HTR-8/SVneo (cell line): ENCODE data around the gene RIIAD1.
"Not testable (repeated sequence)": the region's sequence is repeated elsewhere in the genome, so short reads cannot be mapped to it uniquely, and the experiment has no call there.

Source experiments
- DNase-seq: peaks from one replicate; pipeline ENCODE4 v3.0.0; 2011; ENCODE audit warnings: low spot score, mixed read lengths; ENCODE audit not compliant: insufficient read length
- FAIRE-seq: peaks from 2 replicates; lab custom pipeline; 2011; peaks lifted over from hg19 to GRCh38; lab: Jason Lieb, UNC

RIIAD1 gene, protein sequence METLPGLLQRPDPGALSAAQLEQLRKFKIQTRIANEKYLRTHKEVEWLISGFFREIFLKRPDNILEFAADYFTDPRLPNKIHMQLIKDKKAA

DNA sequence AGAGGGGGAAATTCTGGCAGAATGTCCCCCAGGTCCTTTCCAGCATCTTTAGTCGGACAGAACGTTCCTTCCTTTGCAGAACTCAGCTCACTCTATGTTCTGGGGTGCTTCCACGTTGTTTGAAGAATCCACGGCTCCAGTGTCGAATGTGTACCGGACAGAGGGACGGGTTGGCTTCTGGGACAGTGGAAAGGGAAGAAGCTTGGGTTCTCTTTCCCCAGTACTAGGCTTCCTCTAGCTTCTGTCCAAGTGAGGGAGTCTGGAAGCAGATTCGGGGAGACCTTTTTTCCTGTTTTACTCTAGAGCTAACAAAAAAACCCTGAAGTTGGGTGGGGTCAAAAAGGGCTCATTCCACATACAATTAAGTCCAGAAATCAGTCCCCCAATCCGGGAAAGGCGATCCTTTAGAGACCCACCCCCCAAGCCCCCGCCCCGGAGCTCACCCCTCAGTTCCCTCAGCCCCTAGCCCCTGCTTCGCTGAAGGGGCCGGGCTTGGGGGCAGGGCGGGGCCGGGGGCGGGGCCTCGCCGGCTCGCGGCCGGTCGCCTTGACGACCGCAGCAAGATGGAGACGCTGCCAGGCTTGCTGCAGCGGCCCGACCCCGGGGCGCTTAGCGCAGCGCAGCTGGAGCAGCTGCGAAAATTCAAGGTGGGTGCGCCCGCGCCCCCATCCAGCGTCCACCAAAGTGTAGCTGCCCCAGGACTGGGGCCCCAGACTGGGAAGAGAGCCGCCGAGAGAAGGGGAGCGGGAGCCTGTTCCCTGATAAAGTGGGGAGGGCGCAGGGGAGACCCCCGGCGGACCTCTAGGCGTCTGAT, at the start of gene RIIAD1:
TSS of gene RIIAD1 (plus strand) at position 549 of the 814 bp plus-strand sequence. CDS start at position 564, 15 bp downstream.
- FAIRE-seq, result no peak
- peak; percentile 28 for DNase-seq

DNA sequence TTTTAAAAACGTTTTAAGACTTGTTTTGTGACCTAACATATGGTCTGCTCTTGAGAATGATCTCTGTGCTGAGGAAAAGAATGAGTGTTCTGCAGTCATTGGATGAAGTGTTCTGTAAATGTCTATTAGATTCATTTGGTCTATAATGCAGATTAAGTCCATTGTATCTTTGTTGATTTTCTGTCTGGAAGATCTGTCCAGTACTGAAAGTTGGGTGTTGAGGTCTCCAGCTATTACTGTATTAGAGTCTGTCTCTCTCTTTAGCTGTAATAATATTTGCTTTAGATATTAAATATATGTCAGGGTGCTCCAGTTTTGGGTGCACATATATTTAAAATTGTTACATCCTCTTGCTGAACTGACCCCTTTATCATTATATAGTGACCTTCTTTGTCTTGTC, 47.9 kb upstream of the RIIAD1 start:
- no peak for DNase-seq

DNA sequence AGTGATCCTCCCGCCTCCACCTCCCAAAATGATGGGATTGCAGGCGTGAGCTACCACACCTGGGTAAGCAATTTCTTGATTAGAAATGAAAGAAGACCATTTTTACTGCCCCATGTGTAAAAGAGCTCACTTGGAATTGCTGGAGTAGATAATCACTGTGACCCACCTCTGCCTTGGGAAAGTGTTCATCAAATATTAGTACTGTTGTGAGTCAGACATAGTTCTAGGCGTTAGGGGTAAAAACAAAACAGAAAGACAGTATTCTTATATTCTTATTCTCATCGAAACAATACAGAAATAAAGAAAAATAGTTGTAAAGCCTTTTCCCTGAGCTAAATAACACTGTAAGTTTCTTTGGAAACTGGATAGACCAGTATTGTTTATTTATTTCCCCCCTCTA, 40.9 kb upstream of the RIIAD1 start:
- no peak for DNase-seq
- no peak for FAIRE-seq

More for the DNA sequence above, 47.9 kb upstream of the RIIAD1 start:
- FAIRE-seq, result no peak

- DNase-seq, result peak; percentile 76
- FAIRE-seq, result no peak
Measured at GRCh38 chr1:151680826-151681225, 40.5 kb upstream of the RIIAD1 start.

DNA sequence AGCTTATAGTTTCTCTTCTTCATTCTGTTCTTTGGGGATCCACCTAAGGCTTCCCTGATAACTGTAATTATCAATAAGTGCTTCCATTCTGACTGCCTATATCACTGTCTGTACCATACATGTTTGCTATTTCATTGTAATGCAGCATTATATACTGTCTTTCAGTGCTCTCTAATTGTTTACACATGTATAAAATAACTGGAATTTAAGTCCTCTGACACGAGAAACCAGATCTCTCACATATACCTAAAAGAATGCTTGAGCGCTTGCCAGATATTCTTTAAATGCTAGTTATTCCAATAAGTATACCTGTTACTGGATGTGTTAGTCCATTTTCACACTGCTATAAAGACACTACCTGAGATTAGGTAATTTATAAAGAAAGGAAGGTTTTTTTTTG, 39.4 kb upstream of the RIIAD1 start:
- no peak for FAIRE-seq
- DNase-seq, result no peak

GRCh38 chr1:151682901-151683300, 38.4 kb upstream of the RIIAD1 start:
- not testable (repeated sequence) for FAIRE-seq, DNase-seq

DNA sequence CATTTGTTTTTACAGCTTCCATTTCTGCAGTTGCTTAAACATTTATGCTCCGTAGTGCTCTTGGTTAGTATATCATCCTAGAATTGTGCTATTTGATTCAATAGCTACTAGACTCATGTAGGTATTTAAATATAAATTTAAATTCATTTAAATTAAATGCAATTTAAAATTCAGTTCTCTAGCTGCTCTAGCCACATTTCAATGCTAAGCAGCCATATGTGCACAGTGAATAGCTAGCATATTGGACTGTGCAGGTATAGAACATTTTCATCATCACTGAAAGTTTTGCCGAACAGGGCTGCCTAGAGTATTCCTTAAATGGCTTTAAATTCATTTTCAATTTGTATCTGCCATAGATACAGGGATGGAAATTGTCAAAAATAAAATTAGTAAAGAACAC, 37.2 kb upstream of the RIIAD1 start:
- DNase-seq (no peak), FAIRE-seq (no peak)

- no peak for DNase-seq
- no peak for FAIRE-seq
Measured at GRCh38 chr1:151686561-151686960, 34.8 kb upstream of the RIIAD1 start.

- no peak for DNase-seq
- no peak for FAIRE-seq
Measured at GRCh38 chr1:151689494-151689893, 31.8 kb upstream of the RIIAD1 start.

- no peak for FAIRE-seq
Measured at GRCh38 chr1:151692226-151692625, 29.1 kb upstream of the RIIAD1 start.

GRCh38 chr1:151693057-151693651, 28.2 kb upstream of the RIIAD1 start:
- FAIRE-seq, result no peak
- DNase-seq, result peak; percentile 27

More at GRCh38 chr1:151692226-151692625, 29.1 kb upstream of the RIIAD1 start:
- no peak for DNase-seq

GRCh38 chr1:151701515-151701914, 19.8 kb upstream of the RIIAD1 start:
- FAIRE-seq, result no peak
- no peak for DNase-seq

DNA sequence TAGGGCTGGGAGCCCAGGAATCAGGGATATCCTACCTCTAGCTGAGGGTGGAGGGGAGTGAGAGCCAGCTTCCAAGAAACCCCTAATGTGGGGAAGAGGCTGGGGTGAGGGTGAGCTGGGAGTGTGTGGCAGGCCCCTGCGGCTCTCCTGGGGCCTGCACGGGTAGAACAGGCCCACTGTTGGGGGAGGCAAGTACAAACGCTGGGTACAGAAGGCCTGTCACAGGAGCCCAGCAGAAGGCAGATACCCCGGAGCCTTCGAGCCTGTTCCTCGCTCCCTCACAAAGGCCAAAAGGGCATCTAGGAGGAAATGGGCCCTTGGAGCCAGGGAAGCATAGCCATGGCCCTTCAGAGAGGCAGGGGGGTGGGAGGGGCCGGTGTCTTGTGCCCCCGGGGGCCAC, 18.4 kb upstream of the RIIAD1 start:
- no peak for FAIRE-seq
- DNase-seq, result no peak

DNA sequence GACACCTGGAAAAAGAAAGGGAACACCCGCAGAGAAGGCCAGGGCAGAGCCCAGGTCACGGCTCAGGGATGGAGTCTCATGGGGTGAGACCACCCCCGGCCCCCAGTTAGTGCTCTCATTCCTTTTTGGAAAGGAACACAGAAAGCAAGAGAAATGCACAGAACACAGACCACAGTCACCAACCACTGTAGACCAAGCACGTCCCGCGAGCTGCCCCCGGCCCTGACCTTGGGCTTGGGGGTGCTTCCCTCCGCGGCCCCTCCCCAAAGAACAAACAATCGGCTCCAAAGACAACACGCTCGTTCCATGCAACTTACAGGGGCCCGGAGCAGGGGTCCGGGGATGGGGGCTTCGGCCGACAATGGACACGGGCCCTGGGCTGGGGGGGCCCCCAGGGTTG, 17.5 kb upstream of the RIIAD1 start:
- DNase-seq (no peak), FAIRE-seq (no peak)

DNA sequence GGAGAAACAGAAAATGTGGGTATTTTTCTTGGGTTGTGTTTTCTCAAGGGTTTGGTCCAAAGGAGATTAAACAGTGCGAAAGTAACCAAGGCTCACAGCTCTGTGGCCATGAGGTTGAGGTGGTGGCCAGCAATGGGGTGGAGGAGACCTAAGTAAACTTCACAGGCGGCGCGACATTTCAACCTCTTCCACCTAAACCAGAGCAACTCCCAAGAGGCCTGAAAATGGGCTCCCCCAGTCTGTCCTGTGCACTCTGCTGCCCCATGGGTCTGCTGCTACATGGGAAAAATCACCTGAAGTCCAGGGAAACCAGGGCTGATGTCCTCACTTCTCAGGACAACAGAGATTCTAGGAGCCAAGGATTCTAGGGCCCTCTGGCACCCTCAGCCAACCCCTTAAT, 17.1 kb upstream of the RIIAD1 start:
- FAIRE-seq, result no peak
- DNase-seq, result no peak

GRCh38 chr1:151705146-151705545, 16.2 kb upstream of the RIIAD1 start:
- FAIRE-seq (no peak), DNase-seq (no peak)

GRCh38 chr1:151705753-151706463, 15.4 kb upstream of the RIIAD1 start:
- DNase-seq (no peak), FAIRE-seq (no peak)

DNA sequence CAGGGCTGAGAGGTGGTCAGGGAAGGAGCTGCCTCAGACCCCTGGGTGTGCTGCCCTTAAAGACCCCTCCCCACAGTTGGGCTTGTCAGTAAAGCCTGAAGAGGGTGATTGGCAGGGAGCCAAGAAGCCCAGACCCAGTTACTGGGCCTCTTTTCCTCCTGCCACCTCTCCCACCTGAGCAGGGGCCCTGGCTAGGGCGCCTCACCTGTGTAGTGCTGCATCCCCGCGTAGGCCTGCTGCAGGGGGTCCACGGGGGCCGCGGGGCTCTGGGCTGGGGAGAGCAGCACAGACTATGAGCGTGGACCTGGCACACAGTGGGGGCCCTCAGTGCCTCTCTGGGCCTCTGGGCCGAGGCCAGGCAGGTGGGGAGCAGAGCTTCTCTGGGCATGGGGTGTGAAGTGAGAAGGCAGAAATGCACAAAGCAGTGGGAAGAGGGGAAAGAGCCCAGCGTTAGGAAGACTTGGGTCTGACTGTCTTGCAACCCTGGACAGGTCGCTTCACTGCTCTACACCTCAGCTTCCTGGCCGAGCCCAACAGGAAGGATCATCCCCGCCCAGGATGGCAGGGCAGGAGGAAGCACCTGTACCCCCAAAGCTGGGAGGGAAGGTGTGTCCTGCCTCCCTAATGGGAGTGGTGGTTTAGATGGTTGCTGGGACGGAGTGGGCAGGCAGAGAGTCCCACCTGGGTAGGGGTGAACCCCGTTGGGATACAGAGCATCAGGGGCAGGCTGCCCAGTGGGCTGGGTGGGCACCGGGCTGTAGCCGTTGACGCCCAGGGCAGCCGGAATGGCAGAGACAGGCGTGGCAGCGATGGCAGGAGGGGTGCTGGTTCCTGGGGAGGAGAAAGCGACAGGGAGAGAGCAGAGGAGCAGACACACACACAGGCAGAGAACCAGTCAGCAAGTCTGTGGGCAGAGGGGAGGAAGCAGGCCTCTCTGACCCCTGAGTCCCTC, 14.6 kb upstream of the RIIAD1 start:
- DNase-seq, result no peak
- no peak for FAIRE-seq

GRCh38 chr1:151707541-151708065, 13.7 kb upstream of the RIIAD1 start:
- no peak for DNase-seq
- no peak for FAIRE-seq

- DNase-seq (no peak), FAIRE-seq (no peak)
Measured at GRCh38 chr1:151708891-151709290, 12.4 kb upstream of the RIIAD1 start.
